NT2/D1 (cell line): ENCODE results near the gene NFIX.

Experiments
- SUZ12 ChIP-seq: IDR thresholded peaks from 2 replicates; pipeline ENCODE4 v1.6.1; 2011; ENCODE audit not compliant: insufficient read length, insufficient read depth; ENCODE audit errors: extremely low read depth
- YY1 ChIP-seq: IDR thresholded peaks from 2 replicates; pipeline ENCODE4 v1.6.1; 2011; ENCODE audit not compliant: insufficient read length, insufficient read depth

GRCh38 chr19:13120031-13120430 is 124.8 kb downstream of the NFIX start:
- no peak for TF ChIP-seq YY1
- TF ChIP-seq SUZ12 = no peak
